COR-L47 (cell line): Measurements from ENCODE around the gene PAIP1.
A peak's percentile ranks its signal among the peaks of the same experiment; 100 is the strongest.
"Not testable (repeated sequence)": the region's sequence is repeated elsewhere in the genome, so short reads cannot be mapped to it uniquely, and the experiment has no call there.

Source experiments
- DNase-seq: peaks from one replicate; lab custom pipeline; 2025; lab: John Stamatoyannopoulos, UW

Gene PAIP1

DNA sequence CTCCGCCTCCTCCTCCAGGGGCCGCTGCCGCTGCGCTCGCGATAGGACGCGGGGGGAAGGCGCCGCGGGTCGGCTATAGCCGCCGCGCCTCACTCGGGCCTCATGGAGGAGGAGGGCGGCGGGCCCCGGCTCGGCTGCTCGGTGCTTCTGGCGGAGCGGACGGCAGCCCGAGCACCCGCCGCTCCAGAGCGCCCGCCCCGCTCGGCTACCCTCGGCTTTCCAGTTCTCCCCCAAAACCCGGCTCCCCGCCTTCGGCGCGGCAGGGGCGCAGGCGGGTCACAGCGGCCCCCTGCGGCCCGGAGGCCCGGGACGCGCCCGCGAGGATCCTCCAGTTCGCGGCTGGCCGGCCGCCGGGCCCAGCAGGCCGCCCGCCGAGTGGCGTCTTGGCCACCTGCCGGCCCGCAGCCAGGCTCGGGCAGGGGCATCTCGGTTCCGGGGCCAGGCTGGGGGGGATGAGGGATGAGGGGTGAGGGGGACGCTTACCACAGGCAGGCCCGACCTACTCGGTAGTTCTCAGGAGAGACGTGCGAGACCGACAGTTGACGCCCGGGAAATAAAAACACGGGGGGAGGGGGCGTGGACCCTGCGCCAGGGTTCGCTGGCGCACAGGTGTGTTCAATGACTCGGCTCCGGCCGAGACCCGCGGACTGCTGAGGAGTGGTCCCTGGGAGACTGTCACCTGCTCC, at the start of gene PAIP1:
TSS of gene PAIP1 (minus strand) at position 221 of the 686 bp plus-strand sequence. CDS start 231 bp downstream, outside the sequence.
- peak; percentile 75 for DNase-seq

- no peak for DNase-seq
Measured at GRCh38 chr5:43606351-43606750, 49.5 kb upstream of the PAIP1 start.

- DNase-seq: no peak
Measured at GRCh38 chr5:43604699-43605098, 47.8 kb upstream of the PAIP1 start.

DNA sequence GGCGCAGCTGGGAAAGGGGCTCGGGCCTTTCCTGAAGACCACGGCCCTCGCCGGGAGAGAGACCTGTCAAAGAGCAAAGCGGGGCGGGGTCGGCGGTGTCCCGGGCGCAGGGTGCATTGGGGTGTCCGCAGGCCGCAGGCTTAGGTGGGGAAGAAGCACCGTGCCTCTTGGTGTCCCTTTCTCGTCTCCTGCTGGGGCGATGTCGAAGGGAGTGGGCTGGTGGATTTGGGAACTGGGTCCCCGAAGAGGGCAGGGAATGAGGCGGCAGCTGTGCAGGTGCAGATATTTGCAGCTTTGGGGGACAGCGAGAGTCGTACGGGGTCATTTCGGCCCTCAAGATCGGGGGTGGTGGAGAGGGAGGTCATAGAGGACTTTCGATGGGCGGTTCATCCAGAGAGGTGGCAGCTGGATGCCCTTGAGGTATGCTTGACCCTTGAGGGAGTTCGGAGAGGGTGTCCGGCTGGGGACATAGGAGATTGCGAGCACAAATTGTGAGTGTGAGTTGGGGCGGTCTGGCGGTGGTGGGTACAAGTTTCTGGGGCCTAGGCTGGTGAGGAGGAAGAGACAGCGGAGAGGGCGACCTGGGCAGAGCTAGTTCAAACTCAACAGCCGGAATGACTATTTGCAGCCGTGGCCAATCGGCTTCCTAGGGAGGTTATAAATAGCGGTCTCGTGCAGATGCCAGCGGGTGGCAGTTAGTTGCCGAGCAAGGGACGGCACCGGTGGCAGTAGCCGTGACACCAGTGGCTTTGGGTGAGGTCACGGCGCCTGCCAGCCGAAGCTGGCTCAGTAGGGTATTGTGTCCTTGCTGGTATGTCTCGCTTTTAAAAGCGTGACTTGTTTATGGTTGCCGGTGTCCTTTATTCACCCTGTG, 46.7 kb upstream of the PAIP1 start:
- DNase-seq: peak; percentile 83

- DNase-seq: peak; percentile 68
Measured at GRCh38 chr5:43602461-43603343, 45.8 kb upstream of the PAIP1 start, which contains the start of gene NNT. TSS of gene NNT (plus strand) at chr5:43603180. CDS start at chr5:43609196, 6,016 bp downstream.

GRCh38 chr5:43601454-43602260, 44.8 kb upstream of the PAIP1 start:
- DNase-seq: no peak

DNA sequence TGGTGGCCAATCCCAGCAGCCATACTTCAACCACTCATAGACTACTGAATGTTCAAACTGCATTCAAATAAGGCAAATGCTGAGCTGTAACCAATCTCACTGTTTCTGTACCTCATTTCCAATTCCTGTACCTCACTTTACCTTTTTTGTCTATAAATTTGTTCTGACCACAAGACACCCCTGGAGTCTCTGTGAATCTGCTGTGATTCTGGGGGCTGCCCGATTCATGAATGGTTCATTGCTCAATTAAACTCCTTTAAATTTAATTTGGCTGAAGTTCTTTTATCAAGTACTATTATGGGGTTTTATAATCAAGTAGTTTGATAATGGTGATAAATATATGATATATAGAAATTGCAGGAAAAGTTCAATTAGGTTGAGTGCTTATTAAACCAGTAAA, 42.0 kb upstream of the PAIP1 start:
- DNase-seq: not testable (repeated sequence)

GRCh38 chr5:43592363-43592762, 35.5 kb upstream of the PAIP1 start:
- no peak for DNase-seq

- DNase-seq: no peak
Measured at GRCh38 chr5:43590700-43591099, 33.8 kb upstream of the PAIP1 start.

- DNase-seq: no peak
Measured at GRCh38 chr5:43589310-43589709, 32.4 kb upstream of the PAIP1 start.

- DNase-seq: no peak
Measured at GRCh38 chr5:43588842-43589241, 32.0 kb upstream of the PAIP1 start.

DNA sequence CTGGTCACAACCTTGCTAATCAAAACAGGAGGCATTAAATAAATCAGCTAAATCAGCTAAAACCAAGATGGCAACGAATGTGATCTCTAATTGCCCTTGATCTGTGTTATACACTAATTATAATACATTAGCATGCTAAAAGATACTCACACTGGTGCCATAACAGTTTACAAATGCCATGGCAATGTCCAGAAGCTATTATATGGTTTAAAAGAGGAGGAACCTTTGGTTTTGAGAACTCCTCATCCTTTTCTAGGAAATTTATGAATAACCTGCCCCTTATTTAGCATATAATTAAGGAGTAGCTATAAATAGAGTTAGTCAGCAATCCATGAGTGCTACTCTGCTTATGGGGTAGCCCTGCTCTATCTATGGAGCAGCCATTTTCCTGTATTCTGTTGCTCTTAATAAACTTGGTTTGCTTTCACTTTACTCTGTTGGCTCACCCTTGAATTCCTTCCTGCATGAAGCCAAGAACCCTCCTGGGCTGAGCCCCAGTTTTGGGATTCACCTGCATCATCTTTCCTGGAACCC, 27.4 kb upstream of the PAIP1 start:
- no peak for DNase-seq

- DNase-seq: no peak
Measured at GRCh38 chr5:43583724-43584123, 26.8 kb upstream of the PAIP1 start.

DNA sequence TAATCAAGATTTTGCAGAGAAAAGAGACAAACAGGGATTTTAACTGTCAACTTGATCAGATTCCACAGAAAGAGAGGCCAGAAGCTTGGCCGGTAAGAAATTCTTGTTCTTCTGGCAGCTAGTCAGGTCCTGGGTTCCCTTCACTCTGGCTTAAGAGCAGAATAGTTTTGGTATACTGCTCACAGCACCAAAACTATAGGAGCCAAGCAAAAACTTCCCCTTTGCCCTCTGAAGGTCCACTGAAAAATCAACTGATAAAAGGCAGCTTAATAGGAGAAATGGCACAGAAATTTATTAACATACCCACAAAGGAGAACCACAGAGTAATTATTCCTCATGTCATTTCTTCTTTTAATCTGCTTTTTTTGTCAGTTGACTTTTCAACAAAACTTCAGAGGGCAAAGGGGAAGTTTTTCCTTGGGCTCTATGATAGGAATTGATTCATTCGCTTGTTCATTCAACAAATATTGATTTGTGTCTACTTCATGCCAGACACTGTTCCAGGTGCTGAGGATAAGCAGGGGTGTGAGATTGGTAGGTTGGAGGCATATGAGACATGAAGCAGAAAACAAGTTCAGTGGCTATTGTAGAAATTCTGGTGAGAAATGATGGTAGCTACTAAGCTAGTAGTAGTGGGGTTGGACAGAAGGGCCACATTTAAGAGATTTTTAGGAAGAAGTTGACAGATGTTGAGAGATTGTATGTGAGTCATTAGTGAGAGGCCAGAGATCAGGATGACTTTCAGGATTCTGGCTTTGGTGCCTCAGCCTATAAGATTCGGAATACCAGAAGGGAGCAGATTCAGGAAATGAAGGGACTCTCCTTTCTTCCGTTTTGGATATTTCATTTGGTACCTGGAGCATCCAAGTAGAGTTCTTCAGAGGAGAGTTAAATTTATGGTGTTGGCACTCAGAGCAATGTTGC, 25.5 kb upstream of the PAIP1 start:
- DNase-seq: no peak

DNA sequence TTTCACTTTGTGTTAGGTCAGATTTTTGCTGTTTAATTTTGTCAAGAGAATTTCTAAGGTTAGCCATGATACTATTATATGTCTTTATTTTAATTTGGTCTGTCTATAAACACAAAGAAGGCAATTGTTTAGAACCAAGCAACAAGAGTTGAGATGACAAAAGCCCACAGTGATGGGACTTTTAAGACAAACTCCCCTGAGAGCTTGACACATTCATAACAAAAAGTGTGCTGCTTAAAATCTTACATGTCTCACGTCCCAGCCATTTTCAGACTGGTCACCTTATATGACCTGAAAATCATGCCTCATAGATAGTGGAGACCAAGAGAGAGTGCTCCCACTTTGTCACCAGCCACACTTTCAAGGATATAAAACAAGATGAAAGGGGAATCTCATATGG, 24.5 kb upstream of the PAIP1 start:
- DNase-seq: no peak

GRCh38 chr5:43580402-43581210, 23.7 kb upstream of the PAIP1 start:
- not testable (repeated sequence) for DNase-seq

GRCh38 chr5:43573058-43573457, 16.2 kb upstream of the PAIP1 start:
- DNase-seq: peak; percentile 6

GRCh38 chr5:43572357-43572756, 15.5 kb upstream of the PAIP1 start:
- DNase-seq: no peak

DNA sequence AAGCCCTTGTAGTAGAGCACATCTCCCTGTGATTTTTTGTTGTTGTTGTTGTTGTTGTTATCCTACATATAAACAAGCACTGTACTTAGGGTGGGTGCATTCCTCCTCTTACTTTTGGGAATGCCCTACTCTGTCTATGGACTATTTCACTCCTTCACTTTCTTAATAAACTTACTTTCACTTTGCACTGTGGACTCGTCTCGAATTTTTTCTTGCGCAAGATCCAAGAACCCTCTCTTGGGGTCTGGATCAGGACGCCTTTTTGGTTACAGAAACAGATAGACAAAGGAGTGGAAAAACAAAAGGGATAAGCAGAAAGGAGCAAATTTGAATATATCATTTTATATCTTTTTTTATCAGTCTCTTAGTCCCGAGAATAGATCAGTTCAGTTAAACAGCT, 14.4 kb upstream of the PAIP1 start:
- DNase-seq: no peak
